Stimulated activated memory B cell treated with anti-CD40 and anti-IgM and Interleukin-4, amounts not matched to agents 10 μg/mL and 1 μg/mL and 100 μg/mL, for 72 hours (primary cell): ENCODE results near the gene ZBTB17.

Experiments used
- ATAC-seq: fragments of 150-1000 bp; cut with Tn5 transposase; 2 replicates; pipeline ENCODE4 v1.10.0; 2021
- H3K27ac Mint-ChIP-seq: one replicate; pipeline ENCODE4 v1.8.0; 2022; ENCODE audit warnings: mild to moderate bottlenecking, mixed read lengths
- H3K27me3 Mint-ChIP-seq: one replicate; pipeline ENCODE4 v1.8.0; 2022; ENCODE audit warnings: mixed read lengths
- H3K36me3 Mint-ChIP-seq: one replicate; pipeline ENCODE4 v1.8.0; 2022; ENCODE audit warnings: mixed read lengths
- H3K4me1 Mint-ChIP-seq: one replicate; pipeline ENCODE4 v1.8.0; 2022; ENCODE audit warnings: mixed read lengths
- H3K4me3 Mint-ChIP-seq: one replicate; pipeline ENCODE4 v1.8.0; 2022; ENCODE audit warnings: mild to moderate bottlenecking, moderate library complexity, mixed read lengths
- H3K9me3 Mint-ChIP-seq: one replicate; pipeline ENCODE4 v1.8.0; 2022; ENCODE audit warnings: mixed read lengths

Gene ZBTB17

GRCh38 chr1:15951341-15952153 is 24.4 kb downstream of the ZBTB17 start:
- no peak for ATAC-seq
- Mint-ChIP-seq H3K4me1 (peaks cover 87% of the 10 kb centered on the region), H3K36me3 (peaks cover 40% of the 10 kb centered on the region), H3K4me3 (peak overlapping the region; percentile 21), H3K27me3 (no peaks in the 10 kb centered on the region), H3K27ac (peak overlapping the region; percentile 95), H3K9me3 (no peaks in the 10 kb centered on the region)

DNA sequence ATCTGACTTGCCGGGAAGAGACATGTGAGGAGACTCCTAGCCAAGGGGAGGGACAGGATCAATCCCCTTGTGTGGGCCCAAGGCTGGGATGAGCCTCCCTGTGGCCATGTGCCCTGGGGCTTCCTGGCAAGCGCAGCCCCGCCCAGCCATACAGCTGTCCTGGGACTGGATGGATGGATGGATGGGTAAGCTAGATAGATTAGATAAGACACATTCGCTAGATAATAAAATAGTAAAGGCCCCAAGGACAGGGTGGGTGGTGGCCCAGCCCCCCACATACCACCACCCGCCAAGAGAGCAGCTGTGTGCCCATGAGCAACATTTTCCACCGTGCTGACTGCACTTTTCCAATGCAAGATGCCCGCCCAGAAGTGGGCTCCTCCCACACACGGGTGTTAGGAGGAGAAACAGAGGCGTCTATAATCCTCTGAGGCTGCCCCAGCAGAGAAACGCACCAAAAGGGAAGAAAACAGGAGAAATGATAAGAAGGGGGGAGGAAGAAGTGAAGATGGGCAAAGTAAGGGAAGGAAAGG is 25.1 kb downstream of the ZBTB17 start:
- ATAC-seq, result peak; percentile 28
- H3K36me3 Mint-ChIP-seq, result peaks cover 39% of the 10 kb centered on the region

GRCh38 chr1:15950302-15950701 is 25.6 kb downstream of the ZBTB17 start:
- Mint-ChIP-seq H3K36me3 (peaks cover 37% of the 10 kb centered on the region), H3K4me3 (peak overlapping the region; percentile 69), H3K9me3 (no peaks in the 10 kb centered on the region), H3K4me1 (peaks cover 83% of the 10 kb centered on the region), H3K27me3 (no peaks in the 10 kb centered on the region), H3K27ac (peak overlapping the region; percentile 95)
- peak; percentile 25 for ATAC-seq

More for the DNA sequence above, 25.1 kb downstream of the ZBTB17 start:
- Mint-ChIP-seq H3K27ac (peak overlapping the region; percentile 95), H3K4me3 (peak overlapping the region; percentile 69), H3K9me3 (no peaks in the 10 kb centered on the region), H3K27me3 (no peaks in the 10 kb centered on the region), H3K4me1 (peaks cover 86% of the 10 kb centered on the region)

DNA sequence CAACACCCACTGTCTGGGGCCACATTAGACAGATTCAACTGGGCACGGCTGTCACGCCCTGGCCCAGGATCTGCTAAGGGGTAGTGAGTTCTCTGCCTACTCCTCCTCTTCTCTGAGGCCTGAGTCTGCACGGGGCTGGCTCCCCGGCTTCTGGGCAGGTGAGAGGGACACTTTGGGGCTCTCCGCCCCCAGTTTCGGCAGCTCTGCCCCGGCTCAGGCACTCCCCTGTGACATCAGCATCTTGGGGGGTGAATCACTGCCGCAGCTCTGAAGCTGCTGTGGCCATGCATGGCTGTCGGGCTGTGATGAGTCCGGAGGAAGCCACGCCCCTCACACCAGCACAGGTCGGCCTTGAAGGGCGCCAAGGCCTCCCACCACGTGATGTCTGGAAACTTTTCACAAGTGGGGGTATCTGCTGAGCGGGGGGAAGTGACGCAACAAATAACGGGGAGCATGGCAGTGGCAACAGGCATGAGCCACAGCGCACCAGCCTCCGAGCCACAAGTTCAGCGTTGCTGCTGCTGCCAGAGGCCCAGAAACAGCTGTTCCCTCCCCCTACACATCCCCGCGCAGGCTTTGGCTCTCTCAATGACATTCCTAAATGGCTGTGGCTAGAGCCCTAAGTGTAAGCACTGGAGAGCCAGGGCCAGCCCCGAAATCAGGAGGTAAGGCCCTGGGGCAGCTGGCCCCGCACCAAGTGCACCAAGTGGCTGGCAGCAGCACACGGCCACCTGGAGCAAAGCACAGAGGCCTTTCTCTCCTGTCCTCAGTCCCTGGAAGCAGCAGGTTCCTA is 26.3 kb downstream of the ZBTB17 start:
- Mint-ChIP-seq H3K4me3 (peak overlapping the region; percentile 69), H3K4me1 (peaks cover 83% of the 10 kb centered on the region), H3K36me3 (peaks cover 32% of the 10 kb centered on the region), H3K9me3 (no peaks in the 10 kb centered on the region), H3K27ac (peak overlapping the region; percentile 95), H3K27me3 (no peaks in the 10 kb centered on the region)
- ATAC-seq, result peak; percentile 93

GRCh38 chr1:15948595-15949452 is 27.1 kb downstream of the ZBTB17 start:
- H3K4me3 Mint-ChIP-seq, result peak overlapping the region; percentile 69
- H3K36me3 Mint-ChIP-seq, result peaks cover 32% of the 10 kb centered on the region
- H3K9me3 Mint-ChIP-seq, result no peaks in the 10 kb centered on the region
- peaks cover 77% of the 10 kb centered on the region for H3K4me1 Mint-ChIP-seq
- peak overlapping the region; percentile 95 for H3K27ac Mint-ChIP-seq
- H3K27me3 Mint-ChIP-seq, result no peaks in the 10 kb centered on the region
- ATAC-seq, result peak; percentile 7

- H3K9me3 Mint-ChIP-seq, result no peaks in the 10 kb centered on the region
- peak overlapping the region; percentile 95 for H3K27ac Mint-ChIP-seq
- no peaks in the 10 kb centered on the region for H3K27me3 Mint-ChIP-seq
- peak; percentile 6 for ATAC-seq
- H3K36me3 Mint-ChIP-seq, result peaks cover 32% of the 10 kb centered on the region
- peak overlapping the region; percentile 69 for H3K4me3 Mint-ChIP-seq
- peaks cover 71% of the 10 kb centered on the region for H3K4me1 Mint-ChIP-seq
Measured at GRCh38 chr1:15948091-15948591, 27.8 kb downstream of the ZBTB17 start.

- Mint-ChIP-seq H3K36me3 (peaks cover 28% of the 10 kb centered on the region), H3K27ac (peak overlapping the region; percentile 95), H3K4me3 (peak overlapping the region; percentile 69), H3K4me1 (peaks cover 66% of the 10 kb centered on the region), H3K27me3 (no peaks in the 10 kb centered on the region), H3K9me3 (no peaks in the 10 kb centered on the region)
- ATAC-seq, result no peak
Measured at GRCh38 chr1:15947382-15948090, 28.4 kb downstream of the ZBTB17 start.

DNA sequence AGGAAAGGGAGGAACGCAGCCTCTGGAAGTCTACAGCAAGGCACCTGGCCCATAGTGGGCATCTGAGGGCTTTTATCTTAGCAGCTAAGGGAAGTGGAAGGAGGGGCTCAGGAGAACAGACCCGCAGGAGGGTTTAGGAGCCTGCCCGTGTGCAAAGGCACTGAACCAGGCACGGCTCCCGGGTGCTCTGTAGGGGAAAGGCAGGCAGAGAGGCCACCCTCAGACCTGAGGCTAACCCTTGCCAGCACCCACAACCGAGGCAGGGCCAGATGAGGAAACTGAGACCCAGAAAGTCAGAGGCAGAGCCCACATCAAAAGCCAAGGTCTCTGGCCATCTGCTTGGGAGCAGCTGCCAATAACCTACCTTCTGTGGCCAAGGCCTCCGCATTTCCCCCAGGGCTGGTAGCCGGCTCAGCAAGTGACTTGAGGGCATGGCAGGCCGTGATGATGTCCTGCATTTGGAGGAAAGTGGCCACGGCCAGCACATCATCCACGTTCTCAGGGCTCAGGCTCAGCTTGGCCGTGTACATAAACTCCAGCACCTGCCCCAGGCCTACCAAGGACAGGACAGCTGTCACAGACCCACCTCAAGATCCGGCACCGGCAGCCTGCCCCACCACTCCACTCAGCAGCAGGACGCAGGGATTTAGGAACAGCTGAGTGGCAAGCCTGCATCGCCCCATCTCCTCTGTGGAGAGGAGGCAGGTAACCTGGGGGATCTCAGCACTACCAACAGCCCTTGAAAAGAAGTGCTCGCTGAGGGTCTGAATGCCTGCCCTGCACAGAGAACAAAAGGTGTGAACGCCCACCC is 29.1 kb downstream of the ZBTB17 start:
- no peak for ATAC-seq
- Mint-ChIP-seq H3K36me3 (peaks cover 21% of the 10 kb centered on the region), H3K4me1 (peaks cover 58% of the 10 kb centered on the region), H3K4me3 (peak overlapping the region; percentile 69), H3K27me3 (no peaks in the 10 kb centered on the region), H3K27ac (peak overlapping the region; percentile 95), H3K9me3 (no peaks in the 10 kb centered on the region)

- ATAC-seq, result no peak
- H3K4me1 Mint-ChIP-seq, result peaks cover 50% of the 10 kb centered on the region
- H3K27ac Mint-ChIP-seq, result peak overlapping the region; percentile 95
- no peaks in the 10 kb centered on the region for H3K27me3 Mint-ChIP-seq
- H3K36me3 Mint-ChIP-seq, result peaks cover 25% of the 10 kb centered on the region
- no peaks in the 10 kb centered on the region for H3K9me3 Mint-ChIP-seq
- H3K4me3 Mint-ChIP-seq, result peak overlapping the region; percentile 69
Measured at GRCh38 chr1:15945832-15946448, 30.0 kb downstream of the ZBTB17 start.

DNA sequence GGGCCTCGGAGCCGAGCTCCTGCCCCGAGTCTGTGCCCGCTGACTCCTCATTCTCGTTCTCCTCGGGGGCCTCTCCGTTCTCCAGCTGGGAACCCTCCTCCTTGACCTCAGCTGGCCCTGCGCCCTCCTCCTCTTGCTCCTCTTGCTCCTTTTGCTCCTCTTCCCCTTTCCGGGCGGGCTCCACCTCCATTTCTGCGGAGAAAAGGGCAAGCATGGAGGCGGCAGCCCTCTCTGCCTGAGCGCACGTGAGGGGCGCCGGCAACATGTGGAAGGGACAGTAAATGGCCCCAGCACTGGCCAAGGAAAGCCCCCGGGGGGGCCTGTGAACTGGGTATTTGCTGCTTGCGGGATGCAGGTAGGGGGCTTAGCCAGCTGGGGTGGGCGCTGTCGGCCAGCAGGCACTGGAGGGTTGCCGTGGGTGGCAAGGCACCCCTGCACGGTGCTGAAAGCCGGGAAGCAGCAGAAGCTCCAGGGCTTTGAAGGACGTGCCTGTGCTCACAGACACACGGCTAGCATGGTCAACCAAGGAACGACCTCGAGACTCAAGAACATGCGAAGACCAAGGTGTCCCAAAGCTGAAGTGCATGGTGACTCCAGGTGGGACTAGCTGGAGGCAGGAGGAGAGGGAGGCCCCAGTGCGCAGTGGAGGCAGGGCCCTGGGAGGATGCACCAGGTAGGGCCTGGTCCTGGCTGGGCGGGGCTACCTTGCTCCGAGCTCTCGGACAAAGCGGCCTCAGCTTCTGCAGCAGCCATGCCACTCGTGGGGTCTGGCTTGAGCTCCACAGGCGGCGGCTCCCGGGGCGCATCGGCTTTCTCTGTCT is 30.7 kb downstream of the ZBTB17 start:
- Mint-ChIP-seq H3K4me1 (peaks cover 47% of the 10 kb centered on the region), H3K4me3 (no peak overlapping the region), H3K9me3 (no peaks in the 10 kb centered on the region), H3K27me3 (no peaks in the 10 kb centered on the region), H3K36me3 (peaks cover 32% of the 10 kb centered on the region), H3K27ac (no peak overlapping the region)
- ATAC-seq, result no peak

GRCh38 chr1:15944308-15945010 is 31.4 kb downstream of the ZBTB17 start:
- Mint-ChIP-seq H3K4me1 (peaks cover 41% of the 10 kb centered on the region), H3K27me3 (no peaks in the 10 kb centered on the region), H3K27ac (no peak overlapping the region), H3K9me3 (no peaks in the 10 kb centered on the region), H3K36me3 (peaks cover 40% of the 10 kb centered on the region), H3K4me3 (no peak overlapping the region)
- ATAC-seq, result no peak

GRCh38 chr1:15943992-15944307 is 32.0 kb downstream of the ZBTB17 start:
- Mint-ChIP-seq H3K4me1 (peaks cover 41% of the 10 kb centered on the region), H3K36me3 (peaks cover 45% of the 10 kb centered on the region), H3K27ac (no peak overlapping the region), H3K9me3 (no peaks in the 10 kb centered on the region), H3K27me3 (no peaks in the 10 kb centered on the region), H3K4me3 (no peak overlapping the region)
- no peak for ATAC-seq
